Endodermal cell (in vitro differentiated cells): Measurements from ENCODE around the gene MFSD6L. TPM values are rescaled to one million over a fixed set of nuclear protein-coding genes. Genes with fewer than 3 reads are reported as not detected.

Source experiments
- DNase-seq: peaks from one replicate; pipeline ENCODE4 v3.0.0-alpha.2; 2017
- H3K27ac ChIP-seq: 2 replicates; pipeline ENCODE4 v1.5.1; 2013; ENCODE audit warnings: mild to moderate bottlenecking, low read depth, low read length, moderate library complexity
- H3K27me3 ChIP-seq: 2 replicates; pipeline ENCODE4 v1.6.1; 2013; ENCODE audit warnings: mild to moderate bottlenecking, low read length, moderate library complexity; ENCODE audit not compliant: insufficient read depth, control insufficient read depth, poor library complexity, severe bottlenecking
- H3K36me3 ChIP-seq: 2 replicates; pipeline ENCODE4 v1.7.0; 2013; ENCODE audit warnings: mild to moderate bottlenecking, low read length, moderate library complexity; ENCODE audit not compliant: control insufficient read depth, insufficient read depth
- H3K4me1 ChIP-seq: one replicate; pipeline ENCODE4 v1.7.0; 2013; ENCODE audit warnings: low read length; ENCODE audit not compliant: control insufficient read depth, insufficient read depth
- H3K4me3 ChIP-seq: 2 replicates; pipeline ENCODE4 v1.5.1; 2013; ENCODE audit warnings: mild to moderate bottlenecking, low read length, moderate library complexity
- H3K9ac ChIP-seq: 2 replicates; pipeline ENCODE4 v1.6.1; 2013; ENCODE audit warnings: mild to moderate bottlenecking, low read length, moderate library complexity; ENCODE audit not compliant: poor library complexity, severe bottlenecking; ENCODE audit errors: extremely low read depth
- H3K9me3 ChIP-seq: 2 replicates; pipeline ENCODE4 v1.6.1; 2013; ENCODE audit warnings: mild to moderate bottlenecking, low read length, moderate library complexity; ENCODE audit not compliant: control insufficient read depth
- H3K27ac Mint-ChIP-seq: 2 replicates; pipeline ENCODE4 v1.8.0; 2020; ENCODE audit warnings: mixed read lengths
- H3K27me3 Mint-ChIP-seq: 2 replicates; pipeline ENCODE4 v1.8.0; 2021; ENCODE audit warnings: mild to moderate bottlenecking, mixed read lengths; ENCODE audit not compliant: insufficient read depth
- H3K36me3 Mint-ChIP-seq: 2 replicates; pipeline ENCODE4 v1.8.0; 2020; ENCODE audit warnings: low read depth, mixed read lengths
- H3K4me1 Mint-ChIP-seq: 2 replicates; pipeline ENCODE4 v1.8.0; 2020; ENCODE audit warnings: mixed read lengths
- H3K4me3 Mint-ChIP-seq: 2 replicates; pipeline ENCODE4 v1.8.0; 2020; ENCODE audit warnings: mild to moderate bottlenecking, moderate library complexity, mixed read lengths
- H3K9me3 Mint-ChIP-seq: 2 replicates; pipeline ENCODE4 v1.8.0; 2020; ENCODE audit warnings: mild to moderate bottlenecking, mixed read lengths
- WGBS, 2 experiments: methylation state at CpG; one replicate each; pipeline versions ENCODE4 v1.1.5 to v1.1.7; 2013; ENCODE audit warnings: missing lambda C conversion rate in 2 of 2, mixed read lengths in 1 of 2; ENCODE audit not compliant: insufficient coverage in 1 of 2, insufficient read length in 1 of 2; 5-methylcytosine and 5-hydroxymethylcytosine counted together
- long read RNA-seq, 4 experiments: library from polyadenylated mRNA in 2 of 4; library from RNA in 1 of 4; library from capped mRNA in 1 of 4; stranded (forward) in 3 of 4; unstranded in 1 of 4; transcript quantifications; one replicate each; pipeline ENCODE4 v2.0.0, GENCODE V29; 2020 to 2021; ENCODE audit warnings: inconsistent platforms in 1 of 4
- polyA plus RNA-seq, 2 experiments: library from polyadenylated mRNA; stranded (reverse); fragments of 50-300 nt; gene quantifications; one replicate each; pipeline ENCODE4 v1.2.3, GENCODE V29; 2013
- total RNA-seq, 2 donors: library from RNA; stranded (reverse); fragmentation: NEBNext Ultra II Directional in 1 of 2; extraction: Animal tissue kit (Norgen Biotek cat#: 25700) in 1 of 2; gene quantifications; 2 replicates in 1 of 2; 3 replicates in 1 of 2; pipeline ENCODE4 v1.2.1, GENCODE V29; 2021
- TF ChIP-seq, protein P1 (sequence below): fragments of 200-600 bp; sonication (generic); conservative IDR thresholded peaks from 2 replicates; pipeline ENCODE4 v1.5.0; 2021; ENCODE audit warnings: antibody characterized with exemption, mild to moderate bottlenecking

MFSD6L gene
- 1 to 10 TPM; 3.3 to 5.1 TPM for total RNA-seq
- polyA plus RNA-seq (2013, experiment 1 of 2), result 0.25 TPM
- 0.25 TPM for polyA plus RNA-seq (2013, experiment 2 of 2)
- long read RNA-seq, experiment 1, result 0 reads
- long read RNA-seq, experiment 2, transcript MFSD6L-201 (1 exons, 2,188 nt), result major isoform, 11 of 11 reads
- long read RNA-seq, experiment 2, partial matches to known transcripts, result 0 of 11 reads
- long read RNA-seq, experiment 2, other reads (novel, unspliced or antisense), result 0 of 11 reads
- long read RNA-seq, experiment 3, transcript MFSD6L-201 (1 exons, 2,188 nt), result major isoform, 19 of 19 reads
- long read RNA-seq, experiment 3, partial matches to known transcripts, result 0 of 19 reads
- long read RNA-seq, experiment 3, other reads (novel, unspliced or antisense), result 0 of 19 reads
- long read RNA-seq, experiment 4, partial matches to known transcripts, result 0 of 3 reads
- long read RNA-seq, experiment 4, other reads (novel, unspliced or antisense), result 0 of 3 reads

- H3K9ac ChIP-seq, result no peak within 1 kb of the TSS
- no peaks in the 10 kb centered on the region for H3K9me3 ChIP-seq
- Mint-ChIP-seq H3K4me3 (peak within 1 kb of the TSS; percentile 68), H3K9me3 (no peaks in the 10 kb centered on the region), H3K4me1 (peaks cover 8% of the 10 kb centered on the region), H3K27ac (peak within 1 kb of the TSS; percentile 70), H3K36me3 (no peaks in the 10 kb centered on the region), H3K27me3 (peaks cover 39% of the 10 kb centered on the region)
- no peak within 1 kb of the TSS for H3K4me3 ChIP-seq
- H3K4me1 ChIP-seq, result no peaks in the 10 kb centered on the region
- WGBS, 2 experiments, result 20 to 33% methylated on average over 29 to 62 of the region's 62 CpGs
- no peak within 1 kb of the TSS for H3K27ac ChIP-seq
- H3K27me3 ChIP-seq, result peaks cover 23% of the 10 kb centered on the region
- no peaks in the 10 kb centered on the region for H3K36me3 ChIP-seq
- DNase-seq, result peak; percentile 92
- TF ChIP-seq, protein P1, sequence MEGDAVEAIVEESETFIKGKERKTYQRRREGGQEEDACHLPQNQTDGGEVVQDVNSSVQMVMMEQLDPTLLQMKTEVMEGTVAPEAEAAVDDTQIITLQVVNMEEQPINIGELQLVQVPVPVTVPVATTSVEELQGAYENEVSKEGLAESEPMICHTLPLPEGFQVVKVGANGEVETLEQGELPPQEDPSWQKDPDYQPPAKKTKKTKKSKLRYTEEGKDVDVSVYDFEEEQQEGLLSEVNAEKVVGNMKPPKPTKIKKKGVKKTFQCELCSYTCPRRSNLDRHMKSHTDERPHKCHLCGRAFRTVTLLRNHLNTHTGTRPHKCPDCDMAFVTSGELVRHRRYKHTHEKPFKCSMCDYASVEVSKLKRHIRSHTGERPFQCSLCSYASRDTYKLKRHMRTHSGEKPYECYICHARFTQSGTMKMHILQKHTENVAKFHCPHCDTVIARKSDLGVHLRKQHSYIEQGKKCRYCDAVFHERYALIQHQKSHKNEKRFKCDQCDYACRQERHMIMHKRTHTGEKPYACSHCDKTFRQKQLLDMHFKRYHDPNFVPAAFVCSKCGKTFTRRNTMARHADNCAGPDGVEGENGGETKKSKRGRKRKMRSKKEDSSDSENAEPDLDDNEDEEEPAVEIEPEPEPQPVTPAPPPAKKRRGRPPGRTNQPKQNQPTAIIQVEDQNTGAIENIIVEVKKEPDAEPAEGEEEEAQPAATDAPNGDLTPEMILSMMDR, result peak; percentile 64
These were observed at the start of gene MFSD6L for GRCh38 chr17:8798846-8799569. TSS of gene MFSD6L (minus strand) at chr17:8799365. CDS start at chr17:8799120, 245 bp downstream.

- Mint-ChIP-seq H3K27me3 (no peaks in the 10 kb centered on the region), H3K36me3 (peaks cover 2% of the 10 kb centered on the region), H3K4me1 (peaks cover 9% of the 10 kb centered on the region), H3K4me3 (no peak overlapping the region), H3K27ac (no peak overlapping the region), H3K9me3 (no peaks in the 10 kb centered on the region)
- H3K36me3 ChIP-seq, result no peaks in the 10 kb centered on the region
- no peaks in the 10 kb centered on the region for H3K27me3 ChIP-seq
- DNase-seq, result peak; percentile 26
- 93 to 100% methylated on average over 2 of the region's 2 CpGs for WGBS, 2 experiments
- TF ChIP-seq, protein P1, result no peak
- H3K4me3 ChIP-seq, result no peak overlapping the region
- H3K9ac ChIP-seq, result no peak overlapping the region
- H3K27ac ChIP-seq, result no peak overlapping the region
- no peaks in the 10 kb centered on the region for H3K9me3 ChIP-seq
- peaks cover 2% of the 10 kb centered on the region for H3K4me1 ChIP-seq
These were observed 48.7 kb upstream of the MFSD6L start for GRCh38 chr17:8847891-8848290.

GRCh38 chr17:8846768-8847211 lies 47.6 kb upstream of the MFSD6L start:
- H3K9me3 Mint-ChIP-seq, result no peaks in the 10 kb centered on the region
- H3K4me1 Mint-ChIP-seq, result peaks cover 9% of the 10 kb centered on the region
- no peaks in the 10 kb centered on the region for H3K27me3 Mint-ChIP-seq
- Histone ChIP-seq H3K4me3 (no peak overlapping the region), H3K27ac (no peak overlapping the region), H3K27me3 (no peaks in the 10 kb centered on the region), H3K9ac (no peak overlapping the region), H3K4me1 (peaks cover 2% of the 10 kb centered on the region), H3K36me3 (no peaks in the 10 kb centered on the region), H3K9me3 (no peaks in the 10 kb centered on the region)
- peak; percentile 88 for DNase-seq
- peak overlapping the region; percentile 57 for H3K27ac Mint-ChIP-seq
- H3K36me3 Mint-ChIP-seq, result peaks cover 2% of the 10 kb centered on the region
- H3K4me3 Mint-ChIP-seq, result no peak overlapping the region
- TF ChIP-seq, protein P1, result no peak
